A549 treated with AZD9567 at 1 μM for 4 hours (cell line): Measurements from ENCODE around the gene RIBC2. TPM values are rescaled to one million over a fixed set of nuclear protein-coding genes. Genes with fewer than 3 reads are reported as not detected.

Source experiments
- total RNA-seq: library from RNA; stranded (reverse); fragments of 200-300 nt; extraction: Qiagen RNA extraction; gene quantifications from 5 replicates; pipeline ENCODE4 v1.2.3, GENCODE V29; 2022; ENCODE audit not compliant: insufficient read depth

Gene RIBC2, protein sequence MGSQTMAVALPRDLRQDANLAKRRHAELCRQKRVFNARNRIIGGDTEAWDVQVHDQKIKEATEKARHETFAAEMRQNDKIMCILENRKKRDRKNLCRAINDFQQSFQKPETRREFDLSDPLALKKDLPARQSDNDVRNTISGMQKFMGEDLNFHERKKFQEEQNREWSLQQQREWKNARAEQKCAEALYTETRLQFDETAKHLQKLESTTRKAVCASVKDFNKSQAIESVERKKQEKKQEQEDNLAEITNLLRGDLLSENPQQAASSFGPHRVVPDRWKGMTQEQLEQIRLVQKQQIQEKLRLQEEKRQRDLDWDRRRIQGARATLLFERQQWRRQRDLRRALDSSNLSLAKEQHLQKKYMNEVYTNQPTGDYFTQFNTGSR
- 1.4 to 8.3 TPM (median 1.8 TPM) in 5 replicates for total RNA-seq

DNA sequence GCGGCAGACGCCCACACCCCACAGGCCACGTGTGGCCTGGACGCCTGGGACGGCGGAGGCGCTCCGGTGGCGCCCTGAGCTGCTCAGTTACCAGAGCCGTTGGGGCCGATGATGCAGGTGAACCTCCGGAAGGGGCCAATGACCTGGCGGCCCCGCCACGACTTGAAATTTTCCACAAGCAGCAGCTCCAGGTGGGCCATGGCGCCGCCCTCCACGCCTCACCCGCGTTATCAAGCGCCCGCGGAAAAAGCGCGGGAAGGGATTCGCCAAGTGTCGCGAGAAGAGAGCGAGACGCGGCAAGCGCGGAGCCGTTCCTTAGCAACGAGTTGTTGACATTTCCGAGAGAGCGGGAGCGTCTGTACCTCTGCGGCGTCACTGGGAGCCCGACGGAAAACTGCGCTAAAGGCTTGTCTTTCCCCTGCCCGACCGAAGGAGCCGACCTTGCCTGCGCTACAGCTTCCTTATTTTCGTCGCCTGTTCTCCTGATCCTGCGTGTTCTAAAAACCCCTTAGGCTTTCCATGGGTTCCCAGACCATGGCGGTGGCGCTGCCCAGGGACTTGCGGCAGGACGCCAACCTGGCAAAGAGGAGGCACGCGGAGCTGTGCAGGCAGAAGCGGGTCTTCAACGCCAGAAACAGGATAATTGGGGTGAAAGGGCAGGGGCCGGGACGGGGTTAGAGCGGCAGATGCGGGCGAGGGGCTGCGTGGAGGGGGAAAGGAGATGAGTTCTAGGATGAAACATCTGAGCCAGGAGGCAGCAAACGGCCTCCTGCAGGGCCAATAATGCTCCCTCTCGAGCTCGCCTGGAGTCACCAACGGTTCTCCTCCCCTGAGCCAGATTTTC, at the start of gene RIBC2, which contains the start of gene SMC1B:
RIBC2 (plus strand) TSS at position 326 of the 844 bp plus-strand sequence; CDS start at position 520, 194 bp downstream.
SMC1B (minus strand) TSS at position 232 of the 844 bp plus-strand sequence; CDS start at position 200, 32 bp downstream.

Other genes with a start within 250 kb of the RIBC2 start
- 25.2 to 31.5 TPM (median 29.7 TPM) in 5 replicates for gene NUP50, start 249.8 kb upstream of the RIBC2 start, total RNA-seq
- 60.6 to 80.2 TPM (median 74.7 TPM) in 5 replicates for gene KIAA0930, start 172.8 kb upstream of the RIBC2 start, total RNA-seq
- gene UPK3A, start 128.7 kb upstream of the RIBC2 start, total RNA-seq: not detected in 5 replicates
- 6.4 to 12.1 TPM (median 10.7 TPM) in 5 replicates for gene FAM118A, start 103.8 kb upstream of the RIBC2 start, total RNA-seq
- gene SMC1B, start 94 bp upstream of the RIBC2 start, total RNA-seq: 0.02 TPM in 1 of 5 replicates, not detected in the others
- 38.0 to 54.0 TPM (median 52.1 TPM) in 5 replicates for gene FBLN1, start 89.2 kb downstream of the RIBC2 start, total RNA-seq